ENCODE data around the gene SPTBN1.

The SPTBN1 gene

DNA sequence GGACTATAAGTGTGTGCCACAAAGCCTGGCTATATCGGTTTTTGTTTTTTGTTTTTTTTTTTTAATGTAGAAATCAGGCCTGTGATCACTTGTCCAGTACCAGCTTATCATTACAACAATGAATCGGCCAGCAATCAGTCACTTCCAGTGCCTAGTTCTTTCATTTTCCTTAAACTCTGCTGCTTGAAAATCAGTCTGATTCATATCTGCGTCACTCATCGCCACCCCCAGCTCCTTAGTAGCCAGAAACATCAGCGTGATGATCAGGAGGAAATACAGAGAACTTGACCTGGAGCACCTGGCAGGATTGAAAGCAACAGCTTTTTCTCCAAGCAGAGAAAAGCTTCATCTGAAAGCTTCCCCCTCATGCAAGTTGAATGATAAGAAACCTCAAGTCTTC, 75.4 kb downstream of the SPTBN1 start:
- no peak for DNase-seq

DNA sequence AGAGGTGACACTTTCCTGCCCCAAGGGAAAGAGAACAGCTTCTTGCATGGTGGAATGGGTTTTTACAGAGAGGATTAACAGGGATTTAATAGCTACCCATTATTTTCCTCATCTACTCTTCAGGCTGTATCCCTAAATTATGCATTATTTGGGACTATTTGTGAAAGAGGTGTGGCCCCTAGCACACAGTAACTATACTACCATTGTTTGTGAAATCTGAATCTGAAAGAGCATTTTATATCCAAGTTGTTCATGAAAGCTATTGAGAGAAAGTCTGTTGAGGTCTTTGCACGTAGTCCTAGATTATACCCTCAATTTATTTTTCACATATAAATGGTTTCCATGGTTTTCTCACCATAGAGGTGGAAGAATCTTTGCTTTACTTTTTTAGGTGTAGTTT, 78.1 kb downstream of the SPTBN1 start:
- no peak for DNase-seq

DNA sequence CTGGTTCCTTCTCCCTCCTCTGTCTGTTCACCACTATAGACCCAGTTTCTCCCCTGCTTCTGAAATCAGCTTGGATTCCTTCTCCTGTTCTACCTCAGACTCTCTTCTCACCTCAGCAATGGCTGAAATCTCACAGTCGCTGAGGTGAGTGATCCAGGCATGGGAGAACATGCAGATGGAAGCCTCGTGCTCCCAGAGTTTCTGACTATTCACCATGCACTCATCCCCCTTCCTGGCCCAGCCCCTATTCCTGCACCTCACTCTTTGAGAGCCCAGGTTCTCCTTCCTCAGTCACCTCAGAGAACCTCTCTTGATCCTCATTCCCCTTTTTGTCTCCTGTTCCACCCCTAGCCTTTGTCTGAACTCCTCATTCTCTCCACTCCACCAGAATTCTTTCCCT, 78.5 kb downstream of the SPTBN1 start:
- DNase-seq = no peak

DNA sequence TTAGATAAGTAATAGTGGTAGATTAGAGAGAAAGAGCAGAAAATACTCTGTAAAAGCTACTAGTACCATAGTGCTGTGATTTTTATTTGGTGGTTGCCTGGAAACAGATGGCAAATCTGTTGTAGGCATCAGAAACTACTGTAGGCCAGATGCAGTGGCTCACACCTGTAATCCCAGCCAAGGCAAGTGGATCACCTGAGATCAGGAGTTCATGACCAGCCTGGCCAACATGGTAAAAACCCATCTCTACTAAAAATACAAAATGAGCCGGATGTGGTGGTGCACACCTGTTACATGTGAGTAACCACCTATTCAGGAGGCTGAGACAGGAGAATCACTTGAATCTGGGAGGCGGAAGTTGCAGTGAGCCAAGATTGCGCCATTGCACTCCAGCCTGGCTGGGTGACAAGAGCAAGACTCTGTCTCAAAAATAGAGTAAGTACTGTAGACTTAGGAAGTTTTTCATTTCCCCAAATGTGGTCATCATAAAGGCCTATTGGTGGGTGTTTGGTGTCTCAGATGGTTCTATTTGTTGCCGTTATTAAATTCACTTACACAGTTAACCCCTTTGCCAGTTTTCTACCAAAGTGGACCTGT, 79.6 kb downstream of the SPTBN1 start:
- DNase-seq = no peak

DNA sequence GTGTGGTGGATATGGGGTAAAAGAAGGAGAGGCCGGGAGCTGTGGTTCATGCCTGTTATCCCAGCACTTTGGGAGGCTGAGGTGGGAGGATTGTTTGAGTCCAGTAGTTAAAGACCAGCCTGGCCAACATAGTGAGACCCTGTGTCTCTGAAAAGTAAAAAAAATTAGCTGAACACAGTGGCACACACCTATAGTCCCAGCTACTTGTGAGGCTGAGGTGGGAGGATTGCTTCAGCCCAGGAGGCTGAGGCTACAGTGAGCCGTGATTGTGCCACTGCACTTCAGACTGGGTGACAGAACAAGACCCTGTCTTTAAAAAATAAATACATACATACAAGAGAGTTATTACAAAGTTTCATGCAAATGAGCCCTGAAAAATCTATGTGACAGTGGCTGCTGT, 80.6 kb downstream of the SPTBN1 start:
- DNase-seq = no peak

DNA sequence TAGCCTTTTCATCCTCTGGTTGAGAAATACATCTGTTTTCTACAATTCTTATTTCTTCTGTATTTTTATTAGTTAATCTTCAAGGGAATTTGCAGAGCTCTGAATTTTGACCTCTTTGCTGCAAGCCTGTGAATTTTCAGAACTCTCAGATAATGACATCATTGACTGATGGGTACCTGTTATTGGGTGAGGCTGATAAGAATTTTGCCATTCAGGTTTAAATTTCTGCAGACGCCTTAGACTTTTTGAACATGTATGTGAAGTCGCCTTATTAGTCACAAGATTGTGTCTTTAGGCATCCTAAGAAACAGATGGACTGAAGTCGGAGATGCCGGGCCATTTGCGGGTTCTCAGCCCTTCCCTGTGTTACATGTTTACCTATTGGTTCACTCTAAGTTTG, 82.4 kb downstream of the SPTBN1 start:
- no peak for DNase-seq

DNA sequence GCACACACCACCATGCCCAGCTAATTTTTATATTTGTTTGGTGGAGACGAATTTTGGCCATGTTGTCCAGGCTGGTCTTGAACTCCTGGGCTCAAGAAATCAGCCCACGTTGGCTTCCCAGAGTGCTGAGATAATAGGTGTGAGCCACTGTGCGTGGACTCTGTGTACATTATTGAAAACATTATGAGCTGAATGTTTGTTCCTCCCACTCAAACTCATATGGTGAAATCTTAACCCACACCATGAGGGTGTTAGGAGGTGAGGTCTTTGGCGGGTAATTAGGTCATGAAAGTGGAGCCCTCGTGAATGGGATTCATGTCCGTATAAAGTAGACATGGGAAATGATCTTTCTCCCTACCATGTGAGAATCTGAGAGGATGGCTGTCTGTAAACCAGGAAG, 83.6 kb downstream of the SPTBN1 start:
- no peak for DNase-seq

DNA sequence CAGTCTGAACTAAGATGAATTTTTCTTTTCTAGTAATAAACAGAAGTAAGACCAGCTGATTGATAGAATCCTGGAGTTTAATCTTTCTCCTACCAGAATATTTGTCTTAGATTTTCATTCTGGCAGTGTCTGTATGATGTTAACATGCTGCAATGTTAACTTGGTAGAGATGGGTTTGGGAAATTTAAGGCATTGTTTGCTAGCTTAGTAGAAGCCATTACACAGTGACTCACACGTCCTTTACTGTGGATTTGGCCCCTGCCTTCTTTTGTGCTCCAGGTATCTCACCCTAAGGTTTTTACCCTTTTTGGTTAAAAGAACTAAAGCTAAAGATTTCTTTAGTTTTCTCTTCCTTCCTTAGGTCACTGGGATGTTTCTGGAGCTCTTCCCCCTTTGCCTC, 84.1 kb downstream of the SPTBN1 start:
- no peak for DNase-seq

DNA sequence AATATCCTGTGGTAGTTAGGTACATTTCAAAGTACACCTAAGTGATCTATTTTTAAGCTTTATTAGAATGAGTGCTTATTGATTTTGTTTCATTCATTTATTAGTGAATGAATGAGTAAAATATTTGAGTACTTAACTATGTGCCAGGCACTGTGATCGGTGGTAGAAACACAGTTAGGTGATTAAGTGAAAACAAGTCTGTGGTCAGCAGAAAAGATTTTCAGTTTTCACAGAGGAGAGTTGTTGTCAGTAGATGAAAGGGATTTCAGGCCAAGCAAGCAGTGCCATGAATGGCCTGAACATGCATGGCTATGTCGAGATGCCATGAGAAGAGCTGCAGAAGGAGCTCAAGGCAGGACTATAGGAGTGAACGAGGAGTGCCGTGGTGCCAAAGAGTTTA, 85.9 kb downstream of the SPTBN1 start:
- DNase-seq = no peak

DNA sequence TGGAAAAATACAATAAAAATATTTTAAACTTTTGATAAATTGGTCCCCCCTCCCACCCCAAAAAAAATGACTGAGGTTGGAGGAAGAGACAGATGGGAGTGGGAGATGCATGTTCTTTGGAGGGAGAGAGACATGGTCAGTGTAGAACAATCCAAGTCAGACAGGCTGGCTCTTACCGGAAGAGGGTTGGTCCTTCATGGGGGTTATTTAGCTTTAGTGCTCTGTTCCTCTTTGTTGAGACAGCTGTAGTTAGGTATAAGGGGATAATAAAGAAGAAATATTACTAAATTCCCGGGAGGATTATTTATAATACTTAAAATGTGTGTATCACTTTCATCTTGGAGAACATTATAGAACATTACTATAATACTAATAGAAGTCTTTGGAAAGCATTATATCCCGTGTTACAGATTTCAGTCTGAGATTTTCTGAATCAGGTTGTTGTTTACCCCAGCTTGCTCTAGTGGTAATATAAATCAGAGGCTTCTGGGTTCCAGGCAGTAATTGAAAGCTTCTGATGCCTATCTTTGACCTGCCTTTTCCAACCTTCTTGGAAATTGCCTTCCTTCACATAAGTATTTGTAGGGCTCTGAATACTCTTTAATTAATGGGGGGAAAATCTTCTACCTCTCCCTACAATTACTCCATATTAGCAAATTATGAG, 87.7 kb downstream of the SPTBN1 start:
- DNase-seq = no peak

DNA sequence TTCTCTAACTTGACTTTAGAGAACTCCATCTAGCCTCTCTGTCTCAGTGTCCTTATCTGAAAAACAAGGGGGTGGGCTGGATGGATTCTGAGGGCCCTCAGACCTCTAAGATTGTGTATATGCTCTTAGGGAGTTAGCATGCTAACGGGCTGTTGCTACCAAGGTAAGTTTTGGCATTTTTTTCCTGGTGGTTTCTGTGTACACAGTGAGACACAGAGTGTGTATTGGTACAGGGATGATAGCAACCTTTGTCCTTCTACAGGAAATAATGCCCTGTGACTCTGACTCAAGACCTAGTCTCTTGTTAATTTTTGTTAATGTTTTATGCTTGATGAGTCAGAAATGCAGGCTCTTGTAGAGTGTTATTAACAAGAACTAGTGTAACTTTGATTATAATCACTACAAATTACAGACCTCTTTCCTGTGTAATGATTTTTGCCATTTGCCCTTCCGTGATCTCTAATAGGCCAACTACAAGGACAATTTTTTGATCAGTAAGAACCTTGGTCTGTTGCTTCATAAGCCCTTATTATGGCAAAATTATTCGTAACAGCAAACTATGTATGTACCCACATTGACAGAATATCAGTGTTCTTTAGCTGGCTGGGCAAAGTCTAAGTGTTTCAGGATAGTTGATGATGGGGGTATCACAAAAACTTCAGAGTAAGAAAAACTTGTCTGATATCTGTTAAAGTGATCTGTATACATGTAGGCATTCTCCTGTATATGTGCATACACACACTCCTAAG, 89.7 kb downstream of the SPTBN1 start:
- DNase-seq = no peak

DNA sequence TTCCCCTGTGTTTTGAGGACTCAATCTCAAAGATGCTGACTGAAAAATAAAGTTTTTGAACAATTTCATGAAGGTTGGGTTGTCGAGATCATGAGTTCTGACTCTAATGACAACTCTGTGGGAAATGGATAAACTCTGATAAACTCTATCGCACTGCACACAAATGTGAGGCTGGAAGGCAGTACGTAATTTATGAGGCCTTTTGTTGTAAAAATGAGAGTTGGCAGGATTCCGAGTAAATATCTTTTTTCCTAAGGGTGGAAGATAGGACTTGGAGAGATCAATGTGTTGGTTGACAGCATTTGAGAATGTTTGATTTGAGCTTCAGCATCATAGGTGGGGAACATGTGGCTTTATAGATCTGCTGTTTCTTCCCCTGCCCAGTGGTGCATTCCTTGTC, 90.4 kb downstream of the SPTBN1 start:
- no peak for DNase-seq

DNA sequence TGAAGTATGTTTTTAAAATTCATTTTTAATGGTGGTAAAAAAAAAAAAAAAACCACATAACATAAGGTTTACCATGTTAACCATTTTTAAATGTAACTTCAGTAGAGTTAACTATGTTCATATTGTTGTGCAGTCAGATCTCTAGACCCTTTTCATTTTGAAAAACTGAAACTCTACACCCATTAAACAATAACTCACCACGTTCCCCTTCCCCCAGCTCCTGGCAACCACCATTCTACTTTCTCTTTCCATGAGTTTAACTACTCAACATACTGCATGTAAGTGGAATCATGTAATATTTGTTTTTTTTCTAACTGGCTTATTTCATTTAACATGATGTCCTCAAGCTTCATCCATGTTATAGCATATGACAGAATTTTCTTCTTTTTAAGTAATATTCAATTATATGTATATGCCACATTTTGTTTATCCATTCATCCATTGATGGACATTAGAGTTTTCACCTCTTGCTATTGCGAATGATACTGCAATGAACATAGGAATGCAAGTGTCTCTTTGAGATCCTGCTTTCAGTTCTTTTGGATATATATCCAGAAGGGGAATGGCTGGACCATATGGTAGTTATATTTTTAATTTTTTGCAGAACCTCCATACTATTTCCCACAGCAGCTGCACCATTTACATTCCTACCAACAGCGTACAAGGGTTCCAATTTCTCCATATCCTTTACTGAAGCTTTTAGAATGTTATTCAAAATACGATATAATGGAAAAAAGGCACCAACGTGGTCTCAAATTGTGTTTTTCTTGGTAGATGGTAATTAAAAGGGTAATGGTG, 91.0 kb downstream of the SPTBN1 start:
- DNase-seq = no peak

DNA sequence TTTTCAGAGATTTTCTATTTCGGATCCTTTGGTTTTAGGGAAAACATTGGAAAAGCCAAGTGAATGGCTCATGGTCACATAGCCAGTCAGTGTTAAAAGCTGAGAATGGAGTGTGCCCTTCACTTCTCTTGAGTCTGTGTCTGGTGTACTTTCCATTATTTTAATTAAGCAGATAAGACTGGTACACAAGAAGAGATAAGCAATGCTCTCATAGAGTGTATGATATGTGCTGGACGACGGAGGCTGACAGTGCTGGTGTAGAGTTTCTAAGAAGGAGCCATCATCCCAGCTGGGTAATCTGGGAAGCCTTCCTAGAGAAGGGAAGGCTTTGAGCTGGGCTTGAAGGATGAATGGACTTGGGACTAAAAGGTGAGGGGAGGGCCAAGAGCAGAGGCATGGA, 93.3 kb downstream of the SPTBN1 start:
- no peak for DNase-seq

DNA sequence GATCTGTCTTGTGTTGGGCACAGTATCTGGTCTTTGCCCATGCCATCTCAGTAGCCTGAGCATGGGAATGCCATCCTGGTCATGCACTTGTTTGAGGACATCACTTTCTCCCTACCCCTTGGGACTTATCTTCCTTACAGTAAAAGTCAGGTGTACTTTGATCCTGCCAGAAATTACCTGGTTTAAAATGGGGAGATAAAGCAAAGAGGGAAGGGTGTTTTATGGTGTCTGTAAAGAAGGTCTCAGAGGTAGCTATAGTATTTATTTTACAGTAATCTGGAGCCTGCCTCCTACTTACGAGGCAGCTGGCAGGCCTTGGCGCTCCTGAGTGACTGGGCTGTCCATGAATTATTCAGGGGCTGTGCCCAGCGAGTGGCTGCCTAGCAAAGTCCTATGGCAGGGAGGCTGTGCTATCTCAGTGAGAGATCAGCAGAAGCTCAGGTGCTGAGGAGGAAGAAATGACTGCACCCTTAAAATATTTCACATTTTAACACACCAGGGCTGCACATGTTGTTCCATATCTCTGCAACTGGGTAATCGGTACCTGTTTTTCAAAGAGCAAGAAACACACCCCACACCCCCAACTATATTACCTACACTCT, 93.9 kb downstream of the SPTBN1 start:
- DNase-seq = no peak

DNA sequence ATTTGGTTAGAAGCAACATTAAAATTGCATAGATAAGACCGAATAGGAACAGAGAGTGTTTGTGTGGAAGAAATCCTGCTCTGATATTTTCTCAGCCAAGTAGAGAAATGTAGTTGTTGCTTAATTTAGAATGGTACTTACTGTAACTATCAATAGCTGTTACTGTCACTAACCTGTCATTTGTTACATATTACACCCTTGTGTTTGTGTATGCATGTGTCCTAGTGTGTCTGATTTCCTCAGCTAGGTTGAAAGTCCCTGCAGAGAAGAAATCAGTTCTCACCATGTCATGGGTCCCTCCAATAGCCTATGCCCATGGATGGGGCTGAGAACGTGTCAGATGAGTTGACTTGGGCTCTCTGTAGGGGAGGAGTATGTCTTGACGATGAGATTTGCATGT, 94.4 kb downstream of the SPTBN1 start:
- no peak for DNase-seq

DNA sequence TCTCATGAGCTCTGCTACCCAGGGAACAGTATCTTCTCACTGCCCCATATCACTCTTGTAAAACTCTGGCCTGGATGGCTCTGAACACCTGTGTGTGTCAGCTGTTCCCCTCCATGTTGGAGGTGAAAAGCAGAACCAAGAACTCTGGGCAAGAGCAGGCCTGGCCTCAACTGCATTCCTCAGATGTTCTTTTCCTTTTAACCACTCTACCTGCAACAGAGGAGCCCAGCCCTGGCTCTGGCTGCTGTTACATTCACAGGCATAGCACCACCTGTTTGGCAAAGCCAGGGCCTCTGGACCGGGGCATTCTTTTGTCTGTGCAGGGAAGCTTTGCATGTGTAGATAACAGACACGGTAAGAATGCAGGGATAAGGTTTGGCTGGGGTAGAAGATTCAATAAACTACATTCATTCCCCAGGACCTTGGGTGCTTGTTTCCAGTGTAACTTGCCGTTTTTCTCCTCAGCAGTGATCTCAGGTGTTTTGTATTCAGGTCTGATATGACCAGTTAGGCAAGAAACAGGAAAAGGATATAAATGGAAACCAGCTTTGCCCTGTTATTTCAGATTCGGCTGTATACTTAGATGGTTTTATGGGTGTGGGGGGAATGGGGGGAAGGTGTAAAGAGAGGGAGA, 95.1 kb downstream of the SPTBN1 start:
- no peak for DNase-seq

DNA sequence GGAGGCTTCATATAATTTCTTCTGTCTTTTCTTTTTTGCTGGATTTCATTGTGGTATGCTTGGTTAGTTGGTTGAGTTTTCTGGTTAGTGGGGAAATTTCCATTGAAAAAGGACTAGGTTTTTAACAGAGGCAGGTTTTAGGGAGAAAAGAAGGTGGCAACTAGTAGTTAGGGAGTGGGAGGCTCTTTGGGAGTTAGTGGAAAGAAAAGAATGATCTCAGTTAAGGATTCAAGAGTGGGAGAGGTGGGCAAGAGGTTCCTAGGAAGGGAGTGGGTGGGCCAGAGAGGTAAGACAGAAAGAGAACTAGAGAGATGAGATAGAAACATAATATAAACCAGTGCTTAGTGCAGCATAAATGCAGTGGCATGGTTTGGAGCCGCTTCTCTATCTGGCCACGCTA, 96.9 kb downstream of the SPTBN1 start:
- no peak for DNase-seq

DNA sequence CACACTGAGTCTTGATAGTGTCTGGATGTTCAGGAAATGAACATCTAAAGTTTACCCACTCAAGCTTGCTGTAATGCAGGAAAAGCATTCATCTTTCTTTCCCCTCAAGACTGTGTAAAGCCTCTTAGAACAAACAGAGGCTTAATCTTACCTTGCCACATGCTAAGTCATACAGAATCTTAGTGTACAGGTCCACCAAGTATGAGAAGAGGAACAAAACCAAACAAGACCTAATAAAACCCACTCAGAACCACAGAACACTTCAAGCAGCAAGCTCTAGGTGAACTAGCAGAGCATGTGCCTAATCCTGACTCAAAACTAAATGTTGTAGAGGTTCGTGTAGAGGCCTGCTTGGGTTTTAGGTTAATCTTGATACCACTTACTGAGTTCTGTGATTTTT, 97.6 kb downstream of the SPTBN1 start:
- no peak for DNase-seq

DNA sequence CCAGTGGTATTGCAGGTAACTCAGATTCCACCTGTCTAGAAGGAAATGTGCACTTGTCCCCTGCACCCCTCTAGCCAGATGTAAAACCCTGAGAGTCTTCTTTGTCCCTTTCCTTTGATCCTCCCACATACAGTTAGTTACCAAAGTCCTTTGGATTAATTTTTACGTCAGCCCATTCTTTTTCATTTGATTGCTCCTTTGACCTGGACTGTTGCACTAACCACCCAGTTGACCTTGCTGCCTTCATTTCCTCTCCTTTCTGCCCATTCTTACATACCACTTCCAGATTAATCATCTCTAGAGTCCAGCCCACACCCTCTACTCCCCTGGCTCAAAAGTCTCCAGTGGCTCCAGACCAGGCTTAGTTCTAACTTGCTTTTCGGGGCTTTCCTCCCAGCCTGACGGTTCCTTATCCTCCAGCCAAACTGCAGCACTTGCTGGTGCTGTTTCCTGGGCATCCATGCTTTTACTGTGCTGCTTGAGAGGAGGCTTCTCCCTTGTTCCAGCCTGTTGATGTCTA, 99.3 kb downstream of the SPTBN1 start:
- DNase-seq = no peak

DNA sequence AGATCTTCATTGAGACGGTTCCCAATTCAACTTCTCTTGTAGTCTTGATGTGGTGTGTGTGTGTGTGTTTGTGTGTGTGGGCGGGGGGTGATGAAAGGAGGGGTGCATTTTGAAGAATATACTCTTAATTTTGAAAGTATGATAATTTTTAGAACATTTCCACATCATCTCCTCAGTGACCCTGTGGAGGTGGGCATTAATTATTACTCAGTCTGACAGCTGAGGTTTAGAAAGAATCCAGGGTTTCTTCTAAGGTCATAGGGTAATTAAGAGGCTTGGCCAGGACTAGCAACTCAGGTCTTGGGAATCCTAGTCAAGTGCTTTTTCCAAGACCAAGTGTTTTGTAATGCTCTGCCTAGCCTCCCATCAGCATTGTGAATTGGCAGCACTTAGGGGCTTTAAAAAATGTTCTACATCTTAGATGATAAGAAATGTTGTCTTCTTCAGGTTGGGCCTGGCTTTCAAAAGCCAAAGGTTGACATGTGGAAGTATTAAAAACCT, 100.5 kb downstream of the SPTBN1 start:
- no peak for DNase-seq

DNA sequence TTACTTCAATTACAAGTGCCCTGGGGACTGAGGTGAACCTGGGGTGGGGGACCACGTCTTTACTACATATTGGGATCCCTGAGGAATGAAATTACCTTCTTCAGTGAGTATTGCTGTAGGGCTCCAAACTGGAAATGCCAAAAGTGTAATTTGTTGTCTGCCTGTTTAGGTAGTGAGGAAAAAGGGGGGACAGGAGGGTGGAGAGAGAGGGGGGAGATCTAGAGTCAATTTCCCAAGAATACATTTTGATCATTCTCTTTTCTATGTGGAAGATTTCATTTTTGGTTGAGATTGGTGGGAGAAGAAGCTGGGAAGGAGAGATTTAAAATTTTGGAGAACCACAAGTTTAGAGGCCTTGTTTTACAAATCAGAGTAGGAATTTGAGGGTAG, 101.1 kb downstream of the SPTBN1 start:
- no peak for DNase-seq

All from activated CD4-positive, alpha-beta T cell treated with anti-CD3 and anti-CD28 coated beads, Interleukin-2, amount 50 U/mL, for 48 hours (primary cell).